HTERT RPE-1 (cell line): ENCODE results near the gene FBXW9.
"Not testable (repeated sequence)": the region's sequence is repeated elsewhere in the genome, so short reads cannot be mapped to it uniquely, and the experiment has no call there.

Source experiments
- in situ Hi-C: fragments of 300-500 bp; cut with MboI; formaldehyde crosslinking; loops from 4 replicates; pipeline ENCODE4 v1.14.3; 2020; ENCODE audit warnings: low sequenced_read_pairs

The FBXW9 gene

GRCh38 chr19:12685831-12686230 is 10.6 kb downstream of the FBXW9 start:
- in situ Hi-C loops: no loop called here

- in situ Hi-C loops: no loop called here
These were observed 15.1 kb downstream of the FBXW9 start, which contains the start of gene DHPS for GRCh38 chr19:12681074-12681987. Gene DHPS (minus strand): TSS chr19:12681880. CDS start chr19:12681766, 114 bp downstream.

GRCh38 chr19:12680034-12680433 is 16.4 kb downstream of the FBXW9 start:
- in situ Hi-C loops: no loop called here

- in situ Hi-C loops: not testable (repeated sequence)
These were observed 18.4 kb downstream of the FBXW9 start for GRCh38 chr19:12678039-12678438.

- in situ Hi-C loops: no loop called here
These were observed 19.5 kb downstream of the FBXW9 start for GRCh38 chr19:12676928-12677327.

- in situ Hi-C loops: no loop called here
These were observed 20.0 kb downstream of the FBXW9 start for GRCh38 chr19:12676384-12676792.

- in situ Hi-C loops: no loop called here
These were observed 20.5 kb downstream of the FBXW9 start for GRCh38 chr19:12675940-12676339.

GRCh38 chr19:12675399-12675798 is 21.0 kb downstream of the FBXW9 start:
- in situ Hi-C loops: no loop called here

- in situ Hi-C loops: no loop called here
These were observed 23.7 kb downstream of the FBXW9 start for GRCh38 chr19:12672744-12673143.

GRCh38 chr19:12670159-12670928 is 26.1 kb downstream of the FBXW9 start:
- in situ Hi-C loops: no loop called here

GRCh38 chr19:12669270-12670158 is 26.9 kb downstream of the FBXW9 start:
- in situ Hi-C loops: no loop called here

- in situ Hi-C loops: no loop called here
These were observed 27.5 kb downstream of the FBXW9 start for GRCh38 chr19:12668932-12669269.

- in situ Hi-C loops: no loop called here
These were observed 28.1 kb downstream of the FBXW9 start for GRCh38 chr19:12668346-12668745.

- in situ Hi-C loops: no loop called here
These were observed 28.6 kb downstream of the FBXW9 start for GRCh38 chr19:12667731-12668302.

- in situ Hi-C loops: no loop called here
These were observed 30.0 kb downstream of the FBXW9 start, which contains the start of the genes MAN2B1 and WDR83 for GRCh38 chr19:12666265-12667048. Gene MAN2B1 (minus strand): TSS chr19:12666742. CDS start chr19:12666701, 41 bp downstream. Gene WDR83 (plus strand): TSS chr19:12666807. CDS start chr19:12669791, 2,984 bp downstream.

- in situ Hi-C loops: no loop called here
These were observed 30.7 kb downstream of the FBXW9 start for GRCh38 chr19:12665671-12666264.

- in situ Hi-C loops: no loop called here
These were observed 31.2 kb downstream of the FBXW9 start for GRCh38 chr19:12665281-12665573.

- in situ Hi-C loops: no loop called here
These were observed 31.8 kb downstream of the FBXW9 start for GRCh38 chr19:12664406-12665280.
